Effector memory CD8-positive, alpha-beta T cell (primary cell): ENCODE results near the gene ABTB2.

Experiments used
- ATAC-seq: fragments of 150-1000 bp; cut with Tn5 transposase; replicated peaks from 2 replicates; pipeline ENCODE4 v1.10.0; 2021; ENCODE audit warnings: mild to moderate bottlenecking, moderate library complexity
- DNase-seq, 3 experiments: peaks; one replicate each; pipeline ENCODE4 v3.0.0; 2021
- H3K27ac Mint-ChIP-seq, 2 donors: one replicate each; pipeline ENCODE4 v1.8.0; 2022; ENCODE audit warnings: mild to moderate bottlenecking in 2 of 2, mixed read lengths in 2 of 2, moderate library complexity in 2 of 2
- H3K27me3 Mint-ChIP-seq, 2 donors: one replicate each; pipeline ENCODE4 v1.8.0; 2022; ENCODE audit warnings: mixed read lengths in 2 of 2
- H3K36me3 Mint-ChIP-seq: one replicate; pipeline ENCODE4 v1.8.0; 2022; ENCODE audit warnings: mild to moderate bottlenecking, moderate library complexity, mixed read lengths; ENCODE audit not compliant: insufficient read depth
- H3K4me1 Mint-ChIP-seq, 2 donors: one replicate each; pipeline ENCODE4 v1.8.0; 2022; ENCODE audit warnings: low read depth in 2 of 2, mixed read lengths in 2 of 2
- H3K4me3 Mint-ChIP-seq, 2 donors: one replicate each; pipeline ENCODE4 v1.8.0; 2022; ENCODE audit warnings: mild to moderate bottlenecking in 2 of 2, mixed read lengths in 2 of 2, moderate library complexity in 2 of 2
- H3K9me3 Mint-ChIP-seq, 2 donors: one replicate each; pipeline ENCODE4 v1.8.0; 2022; ENCODE audit warnings: mixed read lengths in 2 of 2

ABTB2 gene

DNA sequence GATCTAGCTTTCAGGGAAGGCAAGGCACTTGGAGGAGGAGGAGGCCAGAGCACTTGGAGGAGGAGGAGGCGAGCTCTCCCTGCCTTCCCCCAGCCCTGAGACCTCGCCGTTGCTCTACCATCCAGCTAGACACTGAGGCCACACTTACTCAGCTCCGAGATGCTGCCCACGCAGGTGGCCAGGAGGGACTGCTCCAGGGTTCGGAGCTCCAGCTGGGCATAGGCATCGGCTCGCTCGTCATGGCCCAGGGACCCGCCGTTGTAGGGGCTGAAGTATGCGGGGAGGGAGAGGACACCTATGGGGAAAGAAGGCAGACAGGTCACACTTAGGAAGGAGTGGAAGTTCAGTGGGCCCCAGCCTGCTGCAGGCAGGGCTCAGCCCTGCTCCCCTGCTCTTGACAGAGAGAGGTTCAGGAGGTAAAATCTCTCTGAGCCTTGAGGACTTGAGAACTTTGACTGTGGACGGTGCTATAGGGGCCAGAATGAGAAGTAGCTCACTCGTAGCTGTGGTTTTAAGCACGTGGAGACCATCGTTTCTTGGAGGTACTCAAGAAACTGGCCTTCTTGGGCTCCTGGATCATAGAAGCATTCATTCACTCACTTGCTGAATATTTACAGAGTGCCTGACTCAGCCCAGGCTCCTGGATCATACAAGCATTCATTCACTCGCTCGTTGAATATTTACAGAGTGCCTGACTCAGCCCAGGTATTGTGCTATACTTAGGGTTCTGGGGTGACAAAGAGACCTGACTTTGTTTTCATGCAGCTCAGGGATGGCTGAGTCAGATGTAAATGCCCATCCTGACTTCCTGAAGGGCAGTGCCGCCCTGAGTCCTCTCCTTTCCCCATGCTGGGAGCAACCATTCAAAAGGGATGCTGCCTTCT lies 153.2 kb downstream of the ABTB2 start:
- no peaks in the 10 kb centered on the region for H3K27me3 Mint-ChIP-seq
- H3K9me3 Mint-ChIP-seq, result no peaks in the 10 kb centered on the region
- H3K4me1 Mint-ChIP-seq, result peaks cover 6 to 9% of the 10 kb centered on the region in 2 donors
- H3K27ac Mint-ChIP-seq, result peak overlapping the region in 1 of 2 donors; percentile 26
- no peak overlapping the region for H3K4me3 Mint-ChIP-seq
- DNase-seq, result no peak
- no peaks in the 10 kb centered on the region for H3K36me3 Mint-ChIP-seq
- ATAC-seq, result no peak

DNA sequence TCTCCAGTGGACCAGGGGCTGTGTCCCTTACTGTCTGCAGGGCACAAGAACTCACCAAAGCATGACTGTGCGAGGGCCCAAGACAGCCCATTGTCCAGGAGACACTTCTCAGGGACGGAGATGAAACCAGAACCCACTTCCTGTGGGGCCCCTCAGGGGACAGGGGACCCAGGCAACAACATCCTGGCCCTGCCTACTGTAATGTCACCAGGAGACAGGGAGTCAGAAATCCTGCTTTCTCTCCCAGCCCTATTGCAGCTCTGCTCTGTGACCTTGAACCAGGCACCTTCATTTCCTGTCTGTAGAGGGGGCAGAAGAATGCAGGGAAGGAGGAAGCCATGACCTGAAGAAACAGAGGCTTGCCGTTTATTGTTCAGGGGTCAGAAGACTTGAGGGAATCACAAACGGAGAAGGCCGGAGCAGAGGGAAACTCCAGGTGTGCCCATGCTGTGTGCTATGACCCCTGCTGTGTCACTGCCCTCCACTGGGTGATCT lies 154.4 kb downstream of the ABTB2 start:
- no peaks in the 10 kb centered on the region for H3K9me3 Mint-ChIP-seq
- H3K27ac Mint-ChIP-seq, result peak overlapping the region in 1 of 2 donors; percentile 42
- H3K4me3 Mint-ChIP-seq, result no peak overlapping the region
- no peaks in the 10 kb centered on the region for H3K36me3 Mint-ChIP-seq
- peaks cover 12 to 16% of the 10 kb centered on the region in 2 donors for H3K4me1 Mint-ChIP-seq
- DNase-seq (no peak), ATAC-seq (no peak)
- H3K27me3 Mint-ChIP-seq, result no peaks in the 10 kb centered on the region

DNA sequence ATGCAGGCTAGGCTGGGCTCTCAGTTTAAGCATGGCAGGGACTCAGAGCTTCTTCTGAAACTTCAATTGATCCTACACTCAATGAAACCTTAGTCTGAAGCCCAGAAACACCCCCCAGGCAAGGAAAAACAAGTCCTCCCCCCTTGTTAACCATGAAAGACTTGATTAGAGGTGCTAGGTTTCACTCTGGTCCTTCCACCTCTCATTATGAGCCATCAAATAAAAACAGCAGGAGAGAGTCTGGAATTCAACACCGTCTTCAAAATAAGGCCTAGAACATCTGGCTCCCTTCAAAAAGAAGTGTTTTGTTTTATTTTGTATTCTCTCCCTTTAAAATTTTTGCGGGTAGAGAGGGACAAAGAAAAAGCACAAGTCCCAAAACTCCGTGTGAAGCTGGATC lies 156.7 kb downstream of the ABTB2 start:
- H3K4me1 Mint-ChIP-seq, result peaks cover 14 to 27% of the 10 kb centered on the region in 2 donors

DNA sequence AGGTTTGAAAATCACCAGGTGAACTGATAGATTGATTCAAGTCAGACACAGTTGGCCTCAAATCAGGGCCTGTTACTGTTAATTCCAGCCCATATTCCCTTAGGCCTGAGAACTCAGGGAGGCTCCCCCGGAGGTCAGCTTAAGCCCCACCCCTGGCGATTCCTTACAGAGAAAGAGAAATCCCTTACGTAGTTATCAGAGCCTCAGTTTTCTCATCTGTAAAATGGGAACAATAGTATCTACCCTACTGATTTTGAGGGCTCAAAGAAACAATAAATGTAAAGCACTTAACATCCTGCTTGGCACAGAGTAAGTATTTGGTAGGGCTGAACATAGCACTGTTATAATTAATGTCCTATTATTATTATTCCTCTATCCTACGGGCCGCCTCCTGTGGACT lies 158.3 kb downstream of the ABTB2 start:
- ATAC-seq (no peak), DNase-seq (no peak)
- Mint-ChIP-seq H3K9me3 (no peaks in the 10 kb centered on the region), H3K27ac (peak overlapping the region in 1 of 2 donors; percentile 41), H3K4me1 (peaks cover 14 to 27% of the 10 kb centered on the region in 2 donors), H3K27me3 (no peaks in the 10 kb centered on the region), H3K36me3 (no peaks in the 10 kb centered on the region), H3K4me3 (no peak overlapping the region)

More for the DNA sequence above, 156.7 kb downstream of the ABTB2 start:
- Mint-ChIP-seq H3K36me3 (no peaks in the 10 kb centered on the region), H3K9me3 (no peaks in the 10 kb centered on the region), H3K4me3 (no peak overlapping the region), H3K27ac (no peak overlapping the region), H3K27me3 (no peaks in the 10 kb centered on the region)
- ATAC-seq, result no peak
- no peak for DNase-seq

DNA sequence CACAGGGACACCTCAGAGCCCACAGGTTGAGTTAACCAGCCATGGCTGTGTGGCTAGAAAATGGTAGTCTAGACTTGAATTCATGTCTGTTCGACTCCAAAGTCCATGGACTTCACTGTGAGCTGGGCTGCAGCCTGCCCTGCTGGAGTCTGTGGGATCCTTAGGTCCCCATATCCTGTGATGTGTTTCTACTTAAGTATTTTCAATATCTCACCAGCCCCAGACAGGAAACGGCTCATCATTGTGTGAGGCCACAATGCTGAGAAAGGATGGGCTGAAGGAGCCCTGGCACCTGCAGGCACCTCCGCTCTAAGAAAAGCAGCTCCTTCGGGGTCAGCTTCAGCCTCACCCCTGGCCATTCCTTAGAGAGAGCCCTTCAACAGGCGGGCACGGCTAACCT lies 159.3 kb downstream of the ABTB2 start:
- no peak for DNase-seq
- Mint-ChIP-seq H3K4me3 (no peak overlapping the region), H3K4me1 (peaks cover 13 to 23% of the 10 kb centered on the region in 2 donors), H3K27me3 (no peaks in the 10 kb centered on the region), H3K27ac (no peak overlapping the region), H3K36me3 (no peaks in the 10 kb centered on the region), H3K9me3 (no peaks in the 10 kb centered on the region)
- ATAC-seq, result peak; percentile 75

DNA sequence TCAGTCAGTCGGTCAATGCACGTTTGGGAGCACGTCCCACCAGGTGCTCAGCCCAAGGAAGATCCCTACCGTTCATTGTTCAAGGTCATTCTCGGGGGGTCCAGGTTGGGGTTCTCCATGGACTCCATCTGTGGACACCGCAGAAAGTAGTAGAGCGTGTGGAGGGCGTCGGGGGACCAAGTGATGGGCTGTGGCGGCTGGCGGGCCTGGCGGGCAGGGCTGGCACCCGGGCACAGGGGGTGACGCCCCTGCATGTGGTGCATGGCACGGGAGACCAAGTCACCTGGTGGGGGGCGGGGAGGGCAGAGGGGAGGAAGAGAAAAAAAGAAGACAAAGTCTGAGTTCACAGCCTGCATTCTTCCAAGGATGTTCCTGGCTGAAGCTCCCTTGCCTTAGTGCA lies 160.6 kb downstream of the ABTB2 start:
- H3K9me3 Mint-ChIP-seq, result no peaks in the 10 kb centered on the region
- no peaks in the 10 kb centered on the region for H3K27me3 Mint-ChIP-seq
- H3K27ac Mint-ChIP-seq, result no peak overlapping the region
- no peaks in the 10 kb centered on the region for H3K36me3 Mint-ChIP-seq
- peaks cover 7 to 20% of the 10 kb centered on the region in 2 donors for H3K4me1 Mint-ChIP-seq
- ATAC-seq, result no peak
- H3K4me3 Mint-ChIP-seq, result no peak overlapping the region
- no peak for DNase-seq

DNA sequence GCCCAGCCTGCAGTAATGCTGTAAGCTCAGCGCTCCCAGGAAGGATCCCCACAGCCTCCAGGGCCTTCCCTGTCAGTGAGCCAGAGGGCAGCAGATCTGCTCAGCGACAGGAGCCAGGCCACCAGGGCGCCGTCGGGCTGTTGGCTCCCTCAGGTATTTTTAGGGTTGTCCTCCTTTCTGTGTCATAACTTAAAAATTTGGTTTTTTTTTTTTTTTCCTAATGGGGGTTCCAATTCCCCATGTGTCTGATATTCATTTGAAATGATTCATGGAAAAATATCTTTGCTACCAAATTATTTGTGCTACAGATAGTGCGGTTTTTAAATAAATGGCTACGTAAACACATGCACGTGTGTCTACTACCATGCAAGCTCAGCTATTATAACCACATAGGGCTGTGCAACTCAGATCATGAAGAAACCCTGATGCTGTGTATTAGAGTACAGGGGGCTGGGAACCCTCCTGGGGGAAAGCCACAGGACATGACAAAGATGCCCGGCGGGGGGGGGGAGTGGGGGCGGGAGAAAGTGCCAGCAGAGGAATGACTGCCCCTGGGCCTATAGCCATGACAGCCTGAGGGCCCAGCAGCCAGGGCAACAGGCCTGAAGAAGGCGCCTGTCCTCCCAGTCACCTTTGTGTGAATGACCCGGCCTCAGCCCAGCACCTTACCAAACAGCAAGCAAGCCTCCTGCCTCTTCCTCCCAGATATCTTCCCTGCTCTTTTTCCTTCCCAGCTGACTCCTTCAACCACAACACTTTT lies 163.1 kb downstream of the ABTB2 start:
- no peaks in the 10 kb centered on the region for H3K27me3 Mint-ChIP-seq
- no peaks in the 10 kb centered on the region for H3K9me3 Mint-ChIP-seq
- ATAC-seq, result no peak
- H3K36me3 Mint-ChIP-seq, result no peaks in the 10 kb centered on the region
- H3K4me3 Mint-ChIP-seq, result no peak overlapping the region
- no peak overlapping the region for H3K27ac Mint-ChIP-seq
- H3K4me1 Mint-ChIP-seq, result peaks cover 7 to 20% of the 10 kb centered on the region in 2 donors
- no peak for DNase-seq

DNA sequence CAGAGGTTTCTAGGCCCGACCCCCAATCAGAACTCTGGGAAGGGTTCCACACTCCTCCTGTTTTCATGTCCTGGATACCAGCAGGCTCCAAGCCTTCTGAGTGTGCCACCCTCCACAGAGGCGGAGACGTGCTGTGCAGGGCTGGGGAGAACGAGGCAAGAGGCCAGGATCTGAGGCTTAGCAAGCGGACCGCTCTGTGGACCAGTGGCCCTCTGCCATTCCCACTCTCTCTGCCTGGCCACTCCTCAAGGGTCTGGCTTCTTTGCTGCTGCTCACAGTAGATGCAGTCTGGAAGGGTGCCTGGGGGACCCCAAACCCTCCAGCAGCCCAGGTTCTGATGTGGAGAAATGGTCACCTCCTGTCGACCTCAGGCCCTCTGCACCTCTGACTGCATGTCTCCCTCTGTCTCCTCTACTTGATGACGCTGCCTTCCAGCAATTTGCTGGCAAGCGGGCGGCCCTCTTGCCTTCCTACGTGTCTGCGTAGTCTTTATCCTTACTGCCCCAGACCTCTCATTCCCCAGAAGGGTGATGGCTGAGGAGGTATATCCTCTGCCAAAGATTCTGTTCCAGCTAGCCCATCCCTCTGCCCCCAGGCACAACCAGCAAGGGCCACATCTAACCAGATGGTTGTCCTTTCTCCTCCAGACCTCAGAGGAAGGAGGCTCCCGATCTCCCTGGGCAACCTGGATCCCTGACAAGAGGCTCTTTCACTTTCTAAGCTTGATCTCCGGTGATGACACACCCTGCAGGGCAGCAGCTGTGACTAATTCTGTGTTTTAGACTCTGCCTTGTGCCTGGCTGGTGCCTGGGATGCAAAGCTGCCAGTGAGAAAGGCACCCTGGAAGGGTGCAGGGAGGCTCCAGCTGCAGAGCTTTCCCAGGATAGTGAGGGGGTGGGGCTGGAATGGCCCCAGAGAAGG lies 165.1 kb downstream of the ABTB2 start:
- H3K4me3 Mint-ChIP-seq, result no peak overlapping the region
- no peaks in the 10 kb centered on the region for H3K36me3 Mint-ChIP-seq
- DNase-seq, result no peak
- no peak for ATAC-seq
- H3K27ac Mint-ChIP-seq, result peak overlapping the region in 1 of 2 donors; percentile 35
- no peaks in the 10 kb centered on the region for H3K9me3 Mint-ChIP-seq
- H3K27me3 Mint-ChIP-seq, result no peaks in the 10 kb centered on the region
- H3K4me1 Mint-ChIP-seq, result peaks cover 0 to 8% of the 10 kb centered on the region in 2 donors

DNA sequence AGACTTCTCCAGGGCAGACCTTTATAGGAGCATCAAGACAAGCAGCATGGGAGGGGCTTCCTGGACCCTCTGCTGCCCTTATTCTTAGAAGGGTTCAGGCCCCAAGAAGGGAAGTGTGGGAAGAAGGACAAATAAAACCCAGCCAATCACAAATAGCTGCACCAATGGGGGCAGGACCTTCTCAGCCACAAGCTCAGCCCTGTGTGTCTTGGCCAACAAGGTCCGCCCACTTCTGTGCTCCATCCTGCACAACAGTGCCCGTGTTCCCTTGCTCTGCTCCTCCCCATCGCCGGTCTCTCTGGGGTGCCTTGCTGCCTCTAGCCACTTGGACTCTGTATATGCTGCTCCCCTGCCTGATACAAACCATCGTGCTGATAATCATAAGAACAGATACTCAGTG lies 166.2 kb downstream of the ABTB2 start:
- H3K36me3 Mint-ChIP-seq, result no peaks in the 10 kb centered on the region
- no peaks in the 10 kb centered on the region for H3K9me3 Mint-ChIP-seq
- H3K4me1 Mint-ChIP-seq, result peaks cover 0 to 2% of the 10 kb centered on the region in 2 donors
- no peaks in the 10 kb centered on the region for H3K27me3 Mint-ChIP-seq
- no peak for DNase-seq
- ATAC-seq, result no peak
- no peak overlapping the region for H3K27ac Mint-ChIP-seq
- no peak overlapping the region for H3K4me3 Mint-ChIP-seq

DNA sequence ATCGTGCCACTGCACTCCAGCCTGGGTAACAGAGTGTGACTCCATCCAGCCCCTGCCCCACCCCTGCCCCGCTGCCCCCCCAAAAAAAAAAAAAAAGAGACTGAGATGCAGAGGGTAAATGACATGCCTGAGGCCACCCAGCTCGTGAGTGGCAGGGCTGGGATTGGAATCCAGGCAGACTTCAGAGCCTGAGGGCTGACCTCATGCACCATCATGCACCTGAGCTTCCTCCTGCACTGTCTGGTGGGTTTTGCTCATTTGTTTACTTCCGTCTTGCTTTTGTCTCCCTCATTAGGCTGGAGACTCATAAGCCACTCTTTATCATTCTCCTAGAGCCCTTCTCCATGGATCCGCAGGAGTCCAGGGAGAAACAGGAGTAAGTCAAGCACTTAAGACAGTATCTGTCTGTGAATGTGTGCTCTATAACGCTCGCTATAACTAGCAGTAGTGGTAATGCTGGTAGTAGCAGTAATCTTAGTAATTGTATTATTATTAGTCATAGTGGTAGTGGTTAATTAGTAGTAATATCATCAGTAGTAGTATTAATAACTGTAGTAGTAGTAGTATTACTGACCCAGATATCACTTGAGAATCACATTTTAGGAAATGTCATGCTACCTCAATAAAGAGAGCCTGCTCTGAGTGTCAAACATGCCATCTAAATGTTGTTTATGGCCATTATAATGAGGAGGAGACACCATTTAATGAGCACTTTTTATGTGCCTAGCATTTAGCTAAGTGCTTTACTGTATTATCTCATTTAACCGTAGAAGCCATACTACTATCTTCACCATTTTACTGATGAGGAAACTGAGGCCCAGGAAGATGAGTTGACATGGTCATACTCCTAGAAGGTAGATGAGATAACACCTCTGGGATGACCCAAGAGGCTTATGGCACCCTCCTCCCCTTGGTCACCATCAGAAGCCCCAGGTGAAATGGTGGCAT lies 167.3 kb downstream of the ABTB2 start:
- ATAC-seq (no peak), DNase-seq (no peak)
- Mint-ChIP-seq H3K4me1 (peaks cover 0 to 2% of the 10 kb centered on the region in 2 donors), H3K36me3 (no peaks in the 10 kb centered on the region), H3K27ac (no peak overlapping the region), H3K4me3 (no peak overlapping the region), H3K9me3 (no peaks in the 10 kb centered on the region), H3K27me3 (no peaks in the 10 kb centered on the region)

DNA sequence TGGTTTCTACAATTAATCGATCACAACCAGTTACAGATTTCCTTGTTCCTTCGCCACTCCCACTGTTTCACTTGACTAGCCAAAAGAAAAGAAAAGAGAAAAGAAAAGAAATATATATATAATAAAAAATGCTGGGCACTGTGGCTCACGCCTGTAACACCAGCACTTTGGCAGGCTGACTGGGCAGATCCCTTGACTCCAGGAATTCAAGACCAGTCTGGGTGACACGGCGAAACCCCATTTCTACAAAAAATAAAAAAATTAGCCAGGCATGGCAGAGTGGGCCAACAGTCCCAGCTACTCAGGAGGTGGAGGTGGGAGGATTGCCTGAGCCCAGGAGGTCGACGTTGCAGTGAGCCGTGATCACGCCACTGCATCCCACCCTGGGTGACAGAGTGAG lies 168.6 kb downstream of the ABTB2 start:
- H3K9me3 Mint-ChIP-seq, result no peaks in the 10 kb centered on the region
- ATAC-seq, result no peak

DNA sequence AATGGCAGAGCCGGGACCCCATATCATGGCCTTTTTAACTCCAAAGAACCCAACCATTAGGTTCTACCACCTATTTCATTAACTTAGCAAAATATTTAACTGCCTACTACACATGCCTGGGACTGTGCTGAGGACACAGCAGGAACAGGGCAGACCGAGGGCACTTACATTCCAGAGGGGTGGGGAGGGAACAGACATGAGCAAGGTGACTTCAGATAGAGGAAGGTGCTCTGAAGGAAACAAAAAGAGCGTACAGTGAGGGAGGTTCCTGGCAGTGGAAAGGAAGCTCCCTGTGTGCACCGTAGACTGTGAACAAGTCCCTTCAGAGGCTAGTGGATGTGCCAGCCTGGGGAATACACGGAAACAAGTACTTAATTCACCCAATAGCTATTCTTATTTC lies 169.6 kb downstream of the ABTB2 start:
- no peaks in the 10 kb centered on the region for H3K36me3 Mint-ChIP-seq
- no peak overlapping the region for H3K27ac Mint-ChIP-seq
- no peaks in the 10 kb centered on the region for H3K9me3 Mint-ChIP-seq
- no peak overlapping the region for H3K4me3 Mint-ChIP-seq
- no peak for DNase-seq
- peaks cover 0 to 2% of the 10 kb centered on the region in 2 donors for H3K4me1 Mint-ChIP-seq
- ATAC-seq, result no peak
- H3K27me3 Mint-ChIP-seq, result no peaks in the 10 kb centered on the region

More for the DNA sequence above, 168.6 kb downstream of the ABTB2 start:
- H3K4me3 Mint-ChIP-seq, result no peak overlapping the region
- no peak for DNase-seq
- peaks cover 0 to 2% of the 10 kb centered on the region in 2 donors for H3K4me1 Mint-ChIP-seq
- no peaks in the 10 kb centered on the region for H3K36me3 Mint-ChIP-seq
- H3K27me3 Mint-ChIP-seq, result no peaks in the 10 kb centered on the region
- no peak overlapping the region for H3K27ac Mint-ChIP-seq
